ENCODE results near the gene COL20A1.

Gene COL20A1

GRCh38 chr20:63281742-63282665, 11.0 kb upstream of the COL20A1 start:
- no peak overlapping the region for H3K4me3 ChIP-seq (ENCODE audit: low read depth, low read length)
- DNase-seq (ENCODE audit: low read depth): no peak
- TF ChIP-seq MYC (IDR thresholded peaks at IDR 0.05; ENCODE audit: low read depth, low read length) (no peak), CTCF (IDR thresholded peaks at IDR 0.05; ENCODE audit: low read depth, low read length) (no peak), POLR2A (IDR thresholded peaks at IDR 0.05; ENCODE audit: extremely low read depth, insufficient read length) (no peak)
- TF ChIP-seq, protein P1, sequence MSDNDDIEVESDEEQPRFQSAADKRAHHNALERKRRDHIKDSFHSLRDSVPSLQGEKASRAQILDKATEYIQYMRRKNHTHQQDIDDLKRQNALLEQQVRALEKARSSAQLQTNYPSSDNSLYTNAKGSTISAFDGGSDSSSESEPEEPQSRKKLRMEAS (IDR thresholded peaks at IDR 0.05; ENCODE audit: low read depth, low read length): no peak

DNA sequence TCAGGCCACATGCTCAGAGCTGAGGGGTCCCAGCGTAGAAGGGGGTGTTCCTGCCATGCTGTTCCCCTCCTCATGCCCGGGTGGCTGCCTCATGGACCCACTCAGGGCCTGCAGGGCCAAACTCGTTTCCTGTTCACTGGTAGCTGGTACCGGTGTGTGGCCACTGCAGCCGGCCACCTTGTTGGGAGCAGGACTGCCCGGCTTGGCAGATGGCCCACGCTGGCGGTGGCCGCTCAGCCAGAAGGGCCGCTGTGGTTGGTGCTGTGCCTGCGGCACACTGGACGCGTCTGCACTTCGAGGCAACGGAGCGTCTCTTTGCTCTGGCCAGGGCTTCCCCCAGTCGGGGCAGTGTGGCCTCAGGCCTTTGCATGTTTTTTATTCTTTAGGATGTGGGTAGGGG, 10.0 kb upstream of the COL20A1 start:
- no peak overlapping the region for H3K4me3 ChIP-seq (ENCODE audit: low read depth, low read length)
- no peak for DNase-seq (ENCODE audit: low read depth)
- TF ChIP-seq POLR2A (IDR thresholded peaks at IDR 0.05; ENCODE audit: extremely low read depth, insufficient read length) (no peak), MYC (IDR thresholded peaks at IDR 0.05; ENCODE audit: low read depth, low read length) (no peak), CTCF (IDR thresholded peaks at IDR 0.05; ENCODE audit: low read depth, low read length) (no peak)
- TF ChIP-seq, protein P1 (IDR thresholded peaks at IDR 0.05; ENCODE audit: low read depth, low read length): no peak

- H3K4me3 ChIP-seq (ENCODE audit: low read depth, low read length): peak overlapping the region; percentile 56
- no peak for DNase-seq (ENCODE audit: low read depth)
Observed at GRCh38 chr20:63283397-63284082, 9.4 kb upstream of the COL20A1 start.

GRCh38 chr20:63284083-63284440, 8.9 kb upstream of the COL20A1 start:
- DNase-seq (ENCODE audit: low read depth): peak; percentile 81
- TF ChIP-seq, protein P1 (IDR thresholded peaks at IDR 0.05; ENCODE audit: low read depth, low read length): no peak
- peak; percentile 28 for TF ChIP-seq POLR2A (IDR thresholded peaks at IDR 0.05; ENCODE audit: extremely low read depth, insufficient read length)
- peak; percentile 42; the same call in 1 of the 2 replicates for TF ChIP-seq MYC (IDR thresholded peaks at IDR 0.05; ENCODE audit: low read depth, low read length)
- TF ChIP-seq CTCF (IDR thresholded peaks at IDR 0.05; ENCODE audit: low read depth, low read length): no peak
- peak overlapping the region; percentile 56 for H3K4me3 ChIP-seq (ENCODE audit: low read depth, low read length)

More at GRCh38 chr20:63283397-63284082, 9.4 kb upstream of the COL20A1 start:
- TF ChIP-seq CTCF (IDR thresholded peaks at IDR 0.05; ENCODE audit: low read depth, low read length) (no peak), MYC (IDR thresholded peaks at IDR 0.05; ENCODE audit: low read depth, low read length) (peak; percentile 44; the same call in 1 of the 2 replicates)
- TF ChIP-seq, protein P1 (IDR thresholded peaks at IDR 0.05; ENCODE audit: low read depth, low read length): peak; percentile 36

- H3K4me3 ChIP-seq (ENCODE audit: low read depth, low read length): peak overlapping the region; percentile 56
- TF ChIP-seq POLR2A (IDR thresholded peaks at IDR 0.05; ENCODE audit: extremely low read depth, insufficient read length) (peak; percentile 29), CTCF (IDR thresholded peaks at IDR 0.05; ENCODE audit: low read depth, low read length) (no peak), MYC (IDR thresholded peaks at IDR 0.05; ENCODE audit: low read depth, low read length) (peak; percentile 73)
- TF ChIP-seq, protein P1 (IDR thresholded peaks at IDR 0.05; ENCODE audit: low read depth, low read length): peak; percentile 89
Observed at GRCh38 chr20:63284544-63284949, 8.4 kb upstream of the COL20A1 start.

More at GRCh38 chr20:63284544-63284949, 8.4 kb upstream of the COL20A1 start:
- peak; percentile 78 for DNase-seq (ENCODE audit: low read depth)

Data from NB4 (cell line).